Neural progenitor cell (in vitro differentiated cells): Measurements from ENCODE around the gene ATP8B4. TPM values are rescaled to one million over a fixed set of nuclear protein-coding genes. Genes with fewer than 3 reads are reported as not detected.

Source experiments
- DNase-seq: peaks from one replicate; pipeline ENCODE4 v3.0.0-alpha.2; 2016; ENCODE audit warnings: low spot score
- H2AFZ ChIP-seq: fragments of 200-600 bp; sonication (generic); replicated peaks from 2 replicates; pipeline ENCODE4 v1.6.1; 2016; ENCODE audit warnings: antibody characterized with exemption
- H3F3A ChIP-seq: fragments of 200-600 bp; sonication (generic); 2 replicates; pipeline ENCODE4 v1.6.1; 2016; ENCODE audit warnings: antibody characterized with exemption, low read depth
- H3K27ac ChIP-seq: fragments of 200-600 bp; sonication (generic); 2 replicates; pipeline ENCODE4 v1.5.1; 2016; ENCODE audit warnings: mild to moderate bottlenecking
- H3K27me3 ChIP-seq: fragments of 200-600 bp; sonication (generic); 2 replicates; pipeline ENCODE4 v1.6.1; 2016; ENCODE audit warnings: mild to moderate bottlenecking, moderate library complexity
- H3K36me3 ChIP-seq: fragments of 200-600 bp; sonication (generic); 2 replicates; pipeline ENCODE4 v1.5.1; 2016
- H3K4me1 ChIP-seq: fragments of 200-600 bp; sonication (generic); 2 replicates; pipeline ENCODE4 v1.6.1; 2016; ENCODE audit warnings: mixed run types
- H3K4me2 ChIP-seq: fragments of 200-600 bp; sonication (generic); 2 replicates; pipeline ENCODE4 v1.6.1; 2016
- H3K4me3 ChIP-seq: fragments of 200-600 bp; sonication (generic); 2 replicates; pipeline ENCODE4 v1.5.1; 2016
- H3K79me2 ChIP-seq: fragments of 200-600 bp; sonication (generic); 2 replicates; pipeline ENCODE4 v1.6.1; 2016; ENCODE audit warnings: low read depth
- H3K9ac ChIP-seq: fragments of 200-600 bp; sonication (generic); 2 replicates; pipeline ENCODE4 v1.6.1; 2016
- H3K9me3 ChIP-seq: fragments of 200-600 bp; sonication (generic); 2 replicates; pipeline ENCODE4 v1.5.1; 2016; ENCODE audit warnings: low read depth
- H4K20me1 ChIP-seq: fragments of 200-600 bp; sonication (generic); 2 replicates; pipeline ENCODE4 v1.6.1; 2016; ENCODE audit warnings: low read depth
- H3K27ac Mint-ChIP-seq: 3 replicates; pipeline ENCODE4 v1.8.0; 2021; ENCODE audit warnings: mixed read lengths
- H3K27me3 Mint-ChIP-seq: 2 replicates; pipeline ENCODE4 v1.8.0; 2022; ENCODE audit warnings: low read depth, mild to moderate bottlenecking, inconsistent platforms, moderate library complexity, mixed read lengths; ENCODE audit not compliant: insufficient read depth
- H3K36me3 Mint-ChIP-seq: 3 replicates; pipeline ENCODE4 v1.8.0; 2021; ENCODE audit warnings: mixed read lengths
- H3K4me1 Mint-ChIP-seq: 3 replicates; pipeline ENCODE4 v1.8.0; 2021; ENCODE audit warnings: mixed read lengths
- H3K4me3 Mint-ChIP-seq: 3 replicates; pipeline ENCODE4 v1.8.0; 2021; ENCODE audit warnings: mild to moderate bottlenecking, moderate library complexity, mixed read lengths
- H3K9me3 Mint-ChIP-seq: 3 replicates; pipeline ENCODE4 v1.8.0; 2020; ENCODE audit warnings: mixed read lengths
- CTCF ChIP-seq: fragments of 200-600 bp; sonication (generic); IDR thresholded peaks from 2 replicates; pipeline ENCODE4 v1.5.1; 2017; ENCODE audit warnings: antibody characterized with exemption, mild to moderate bottlenecking
- EZH2 ChIP-seq: fragments of 200-600 bp; sonication (generic); IDR thresholded peaks from 2 replicates; pipeline ENCODE4 v1.6.1; 2017; ENCODE audit warnings: antibody characterized with exemption, mild to moderate bottlenecking, moderate library complexity
- EZH2phosphoT487 ChIP-seq: fragments of 200-600 bp; sonication (generic); IDR thresholded peaks from 2 replicates; pipeline ENCODE4 v1.6.1; 2017; ENCODE audit warnings: antibody characterized with exemption
- total RNA-seq: library from RNA; depleted of rRNA; stranded (reverse); fragments of >200 nt; gene quantifications from 2 replicates; pipeline ENCODE4 v1.2.3, GENCODE V29; 2015; ENCODE audit warnings: low replicate concordance

Gene ATP8B4
- total RNA-seq, 1 donor from 2014 or later, result 2.7 TPM

DNA sequence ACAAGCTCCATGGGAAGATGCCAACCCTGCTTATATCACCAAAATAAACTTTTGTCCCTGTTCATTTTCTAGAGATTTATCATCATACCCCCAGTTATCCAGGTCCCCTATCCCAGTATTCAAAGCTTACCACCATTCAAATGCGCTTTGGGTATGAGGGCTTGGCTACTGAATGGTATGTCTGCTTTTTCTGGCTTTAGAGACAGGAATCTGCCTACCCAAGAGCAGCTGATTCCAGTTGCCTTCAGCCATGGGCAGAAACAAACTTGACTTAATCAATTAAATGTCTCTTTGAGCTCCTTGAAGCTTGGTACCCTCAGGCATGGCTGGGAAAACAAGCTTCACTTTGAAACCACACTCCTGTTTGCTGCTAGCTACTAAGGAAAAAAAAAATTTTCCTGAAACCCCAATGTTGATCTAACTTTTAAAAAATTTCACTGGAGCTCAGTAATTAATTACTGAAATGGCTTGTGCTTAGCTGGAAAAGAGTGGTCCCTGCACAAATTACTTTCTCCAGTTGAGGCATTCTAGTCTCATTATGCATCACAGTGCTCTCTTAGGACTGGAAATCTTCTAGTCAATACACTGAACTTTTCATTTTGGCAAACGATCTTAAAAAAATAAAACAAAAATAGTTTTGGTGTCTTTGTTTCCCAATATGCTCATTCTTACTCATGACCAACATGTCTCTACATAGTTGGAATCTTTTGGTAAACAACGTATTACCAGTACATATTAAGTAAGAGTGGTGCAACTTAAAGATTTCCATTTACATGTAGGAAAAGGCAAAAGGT, 255.4 kb downstream of the ATP8B4 start:
- Histone ChIP-seq H3K4me2 (no peak overlapping the region), H4K20me1 (no peaks in the 10 kb centered on the region), H3K27ac (no peak overlapping the region), H3K27me3 (no peaks in the 10 kb centered on the region), H3K4me1 (no peaks in the 10 kb centered on the region), H3K79me2 (no peaks in the 10 kb centered on the region), H3K9me3 (no peaks in the 10 kb centered on the region), H3K4me3 (no peak overlapping the region), H2AFZ (no peak overlapping the region), H3K9ac (no peak overlapping the region), H3F3A (no peaks in the 10 kb centered on the region), H3K36me3 (no peaks in the 10 kb centered on the region)
- Mint-ChIP-seq H3K4me1 (peaks cover 6% of the 10 kb centered on the region), H3K27ac (no peak overlapping the region), H3K9me3 (no peaks in the 10 kb centered on the region), H3K4me3 (no peak overlapping the region), H3K27me3 (peaks cover 8% of the 10 kb centered on the region), H3K36me3 (no peaks in the 10 kb centered on the region)
- DNase-seq, result no peak
- no peak for TF ChIP-seq CTCF
- TF ChIP-seq EZH2, result no peak
- TF ChIP-seq EZH2phosphoT487, result no peak

DNA sequence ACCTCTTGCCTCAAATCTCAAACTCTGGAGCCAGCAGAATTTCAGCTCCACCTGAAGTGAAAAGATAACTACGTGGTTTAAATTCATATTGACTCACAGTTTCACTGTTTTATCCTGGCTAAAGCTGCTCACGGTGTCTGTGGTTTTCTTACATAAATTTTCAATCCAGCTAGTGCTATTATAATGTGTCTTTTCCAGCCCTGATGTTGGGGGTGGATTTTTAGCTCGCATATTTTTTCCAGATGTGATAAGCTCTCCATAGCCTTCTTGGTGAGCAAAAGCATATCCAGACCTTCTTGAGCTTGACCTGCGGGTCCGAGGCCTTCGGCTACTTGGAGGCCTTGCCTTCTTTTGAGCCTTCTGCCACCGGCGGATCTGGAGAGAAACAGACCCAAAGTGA, 258.9 kb downstream of the ATP8B4 start:
- no peak for DNase-seq
- Mint-ChIP-seq H3K36me3 (no peaks in the 10 kb centered on the region), H3K27me3 (peaks cover 6% of the 10 kb centered on the region), H3K4me1 (no peaks in the 10 kb centered on the region), H3K4me3 (no peak overlapping the region), H3K27ac (no peak overlapping the region), H3K9me3 (no peaks in the 10 kb centered on the region)
- Histone ChIP-seq H2AFZ (no peak overlapping the region), H3K27ac (no peak overlapping the region), H3K4me2 (no peak overlapping the region), H3K27me3 (no peaks in the 10 kb centered on the region), H3K4me1 (no peaks in the 10 kb centered on the region), H4K20me1 (no peaks in the 10 kb centered on the region), H3K79me2 (no peaks in the 10 kb centered on the region), H3K36me3 (no peaks in the 10 kb centered on the region), H3F3A (no peaks in the 10 kb centered on the region), H3K4me3 (no peak overlapping the region), H3K9ac (no peak overlapping the region), H3K9me3 (no peaks in the 10 kb centered on the region)
- TF ChIP-seq CTCF (no peak), EZH2phosphoT487 (no peak), EZH2 (no peak)

GRCh38 chr15:49857496-49858475, 261.2 kb downstream of the ATP8B4 start:
- Mint-ChIP-seq H3K36me3 (no peaks in the 10 kb centered on the region), H3K27ac (no peak overlapping the region), H3K9me3 (no peaks in the 10 kb centered on the region), H3K4me1 (no peaks in the 10 kb centered on the region), H3K4me3 (no peak overlapping the region), H3K27me3 (peaks cover 8% of the 10 kb centered on the region)
- no peak overlapping the region for H3K4me2 ChIP-seq
- no peaks in the 10 kb centered on the region for H3K9me3 ChIP-seq
- TF ChIP-seq EZH2 (no peak), EZH2phosphoT487 (no peak)
- no peak overlapping the region for H3K4me3 ChIP-seq
- H3K9ac ChIP-seq, result no peak overlapping the region
- no peaks in the 10 kb centered on the region for H4K20me1 ChIP-seq
- no peaks in the 10 kb centered on the region for H3K4me1 ChIP-seq
- H3K79me2 ChIP-seq, result no peaks in the 10 kb centered on the region
- H3K27ac ChIP-seq, result no peak overlapping the region
- no peaks in the 10 kb centered on the region for H3F3A ChIP-seq
- H2AFZ ChIP-seq, result no peak overlapping the region
- DNase-seq, result no peak
- H3K27me3 ChIP-seq, result no peaks in the 10 kb centered on the region
- no peaks in the 10 kb centered on the region for H3K36me3 ChIP-seq
